NCI-H82 treated with DMSO at 0.1 percent for 48 hours (cell line): ENCODE results near the gene CXCL12.

Experiments
- DNase-seq: peaks from one replicate; lab custom pipeline; 2025; ENCODE audit not compliant: unreplicated experiment; lab: John Stamatoyannopoulos, UW

CXCL12 gene

DNA sequence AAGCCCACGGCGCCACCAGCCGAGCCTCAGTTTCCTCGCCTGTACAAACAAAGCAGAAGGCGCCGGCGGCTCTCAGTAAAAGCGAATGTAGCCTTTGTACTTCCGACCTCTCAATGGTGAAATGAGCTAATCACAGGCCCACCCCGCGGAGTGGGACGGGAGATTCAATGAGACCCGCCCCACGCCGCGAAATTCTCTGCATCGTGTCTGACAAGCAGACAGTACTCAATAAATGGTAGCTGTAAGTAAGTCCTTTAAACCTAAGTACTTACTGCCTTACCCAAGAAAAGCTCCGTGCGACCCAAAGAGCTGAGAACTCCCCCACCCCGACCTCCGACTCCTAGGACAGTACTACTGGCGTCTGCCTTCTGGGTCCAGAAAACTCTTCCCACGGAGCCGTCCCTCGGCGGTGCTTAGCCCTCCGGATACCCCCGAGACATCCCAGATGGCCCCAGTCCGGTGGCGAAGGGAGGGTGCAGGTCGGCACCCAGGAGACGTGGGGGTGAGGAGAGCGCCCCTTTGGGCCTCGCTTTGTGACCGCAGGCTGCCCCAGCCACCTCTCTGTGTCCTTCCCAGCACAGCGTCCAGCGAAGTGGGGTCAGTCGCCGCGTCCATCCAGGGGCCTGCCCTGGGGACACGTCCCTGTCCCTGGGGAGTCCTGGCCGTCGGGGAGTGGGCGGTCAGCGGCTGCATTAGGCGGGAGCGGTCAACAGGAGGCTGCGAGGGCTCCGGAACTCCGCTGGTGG, 972 bp upstream of the CXCL12 start:
- no peak for DNase-seq

DNA sequence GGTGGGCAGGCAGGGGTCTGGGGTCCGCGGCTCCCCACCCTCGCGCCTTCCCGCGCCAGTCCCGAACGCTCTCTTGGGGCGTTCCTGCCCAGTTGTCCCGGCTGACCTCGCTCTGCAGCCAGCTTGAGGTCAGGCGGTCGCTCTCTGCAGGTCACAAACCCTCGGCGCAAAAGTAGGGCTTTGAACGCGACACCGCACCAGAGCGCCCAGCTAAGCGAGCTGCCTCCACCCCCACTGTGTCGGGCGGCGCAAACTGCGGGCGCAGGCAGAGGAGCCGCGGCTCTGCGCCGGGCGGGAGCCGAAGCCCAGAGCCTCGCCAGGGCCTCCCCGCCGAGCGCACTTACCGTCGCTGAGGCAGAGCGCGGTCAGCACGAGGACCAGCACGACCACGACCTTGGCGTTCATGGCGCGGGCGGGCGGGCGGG, 284 bp downstream of the CXCL12 start:
- DNase-seq, result no peak

DNA sequence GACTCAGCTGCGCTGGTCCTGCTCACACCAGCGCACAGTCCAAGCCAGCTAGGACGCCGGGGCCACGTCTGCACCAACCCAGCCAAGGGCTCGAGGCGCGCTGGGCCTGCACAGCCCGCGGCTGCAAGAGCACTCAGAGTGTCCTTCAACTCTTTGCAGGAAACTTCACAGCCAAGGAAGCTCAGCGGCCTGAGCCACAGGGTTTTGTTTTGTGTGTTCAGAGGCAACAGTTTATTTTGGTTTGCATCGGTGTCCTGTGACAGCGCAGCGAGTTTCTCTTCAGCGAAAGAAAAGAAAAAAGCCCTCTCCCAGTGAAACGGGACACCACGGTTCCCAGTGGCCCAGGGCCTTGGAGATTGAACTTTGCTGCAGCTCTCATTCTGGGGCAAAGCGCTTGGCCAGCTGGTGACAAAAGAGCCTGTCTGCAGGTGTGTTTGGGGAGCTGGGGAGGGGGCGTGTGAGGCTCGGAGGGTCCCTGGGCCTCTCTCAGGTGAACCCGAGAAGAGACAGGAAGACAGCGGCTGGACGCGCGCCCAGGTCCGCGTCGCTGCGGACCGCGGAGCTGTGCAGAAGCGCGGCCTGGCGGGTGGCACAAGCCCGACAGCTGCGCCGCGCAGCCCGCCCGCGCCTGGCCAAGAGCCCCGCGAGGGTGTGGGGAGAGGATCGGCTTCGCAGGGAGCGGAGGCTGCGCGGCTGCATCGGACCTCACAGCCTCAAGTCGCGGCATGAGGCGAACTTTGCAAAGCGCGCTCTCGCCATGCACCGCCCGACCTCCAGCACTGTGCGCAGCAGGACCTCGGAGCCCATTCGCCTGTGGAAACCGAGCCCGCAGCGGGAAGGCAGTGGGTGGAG, 922 bp downstream of the CXCL12 start:
- no peak for DNase-seq

DNA sequence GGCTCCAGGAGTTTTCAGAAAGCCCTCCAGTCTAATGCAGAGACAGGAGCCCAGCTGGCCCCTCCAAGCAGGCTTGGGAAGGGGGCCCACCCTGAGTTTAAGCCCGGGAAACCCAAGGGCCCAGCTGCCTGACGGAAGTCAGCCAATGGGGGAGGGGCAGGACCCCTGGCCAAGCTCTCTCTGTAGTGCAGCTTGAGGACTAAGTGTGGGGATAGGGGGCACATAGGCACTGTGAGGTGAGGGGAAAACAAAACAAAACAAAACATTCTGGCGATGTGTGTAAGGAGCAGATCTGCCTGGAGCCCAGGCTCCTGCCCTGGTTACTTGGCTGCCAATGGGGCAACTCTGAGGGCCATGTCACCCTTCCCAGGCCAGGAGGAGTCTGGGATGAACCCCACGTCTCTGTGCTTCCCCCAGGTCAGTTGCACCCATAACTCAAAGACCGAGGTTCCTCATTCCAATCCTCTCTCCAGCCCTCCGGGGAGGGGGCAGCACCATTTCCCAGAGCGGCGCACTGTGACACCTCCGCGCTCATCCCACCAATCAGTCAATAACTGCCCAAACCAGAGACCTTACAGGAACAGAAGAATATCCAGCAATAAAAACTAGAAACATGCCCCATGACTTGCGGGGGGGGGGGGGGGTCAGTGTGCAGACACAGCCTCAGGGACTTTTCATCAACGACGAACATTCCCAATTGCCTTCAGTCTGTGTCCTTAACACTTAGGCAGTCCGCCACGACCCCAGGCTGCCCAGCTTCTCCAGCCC, 1.7 kb downstream of the CXCL12 start:
- DNase-seq, result no peak

DNA sequence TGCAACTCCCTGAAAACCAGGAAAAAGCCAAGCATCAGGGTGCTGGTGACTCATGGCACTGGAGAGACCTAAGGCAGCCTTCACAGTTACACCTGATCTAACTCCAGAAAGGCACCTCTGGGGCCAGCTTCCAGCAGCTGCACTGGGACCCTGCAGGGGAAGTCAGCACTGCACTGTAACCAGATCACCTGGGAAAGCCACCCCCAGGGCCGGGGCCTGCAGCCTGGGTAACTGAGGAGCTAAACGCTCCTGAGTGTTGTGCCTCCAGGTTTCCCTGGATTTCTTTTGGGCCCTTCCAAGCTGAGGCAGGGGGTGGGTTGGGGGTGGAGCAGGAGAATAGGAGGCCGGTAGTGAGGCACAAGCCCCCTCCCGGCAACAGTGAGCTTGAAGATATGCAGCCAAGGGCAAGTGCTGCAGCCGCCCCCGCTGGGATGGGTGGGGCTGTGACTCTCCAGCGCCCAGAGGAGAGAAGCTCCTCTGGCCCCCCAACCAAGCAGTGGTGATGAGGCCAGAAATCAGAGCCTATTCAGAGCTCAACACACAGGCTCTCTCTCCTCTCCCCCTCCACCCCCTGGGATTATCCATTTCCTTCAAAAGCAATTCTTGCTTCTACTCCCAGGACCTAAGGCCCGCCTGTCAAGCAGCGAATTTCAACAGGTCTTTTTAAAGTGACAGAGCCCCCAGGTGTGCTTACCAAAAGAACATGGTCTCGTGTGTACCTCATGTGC, 2.6 kb downstream of the CXCL12 start:
- no peak for DNase-seq

DNA sequence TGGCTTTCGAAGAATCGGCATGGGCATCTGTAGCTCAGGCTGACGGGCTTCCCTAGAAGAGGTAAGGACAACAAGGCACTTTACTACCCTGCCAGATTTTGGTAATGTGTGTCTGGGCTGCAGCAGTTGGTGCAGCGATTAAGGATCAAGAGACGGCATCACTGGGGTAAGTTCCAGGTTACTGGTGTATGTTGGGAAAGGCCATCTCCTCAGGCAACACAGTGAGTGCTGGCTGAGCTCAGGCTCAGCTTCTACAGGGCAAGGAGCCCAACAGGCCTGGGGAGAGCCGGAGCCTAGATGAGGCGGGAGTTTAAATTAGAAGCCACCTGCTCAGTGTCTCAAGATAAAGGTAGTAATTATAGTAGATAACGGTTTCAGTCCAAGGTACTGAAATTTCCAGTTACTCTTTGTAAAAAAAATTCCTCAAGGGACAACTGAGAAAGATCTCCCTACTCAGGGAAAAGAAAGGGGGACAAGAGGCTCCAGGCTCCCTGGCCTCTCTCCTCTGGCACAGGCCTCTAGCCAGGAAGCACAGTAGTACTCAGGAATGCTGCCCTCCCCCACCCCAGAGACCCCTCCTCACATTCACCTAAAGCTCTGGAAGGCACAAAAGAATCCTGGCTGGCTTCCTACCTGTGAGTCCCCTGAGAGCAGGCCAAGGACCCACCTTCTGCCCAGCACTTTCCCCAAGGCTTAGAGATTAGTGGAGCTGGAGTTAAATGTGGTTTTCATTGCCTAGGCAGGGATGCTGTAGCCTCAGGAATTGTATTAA, 3.9 kb downstream of the CXCL12 start:
- DNase-seq, result no peak

DNA sequence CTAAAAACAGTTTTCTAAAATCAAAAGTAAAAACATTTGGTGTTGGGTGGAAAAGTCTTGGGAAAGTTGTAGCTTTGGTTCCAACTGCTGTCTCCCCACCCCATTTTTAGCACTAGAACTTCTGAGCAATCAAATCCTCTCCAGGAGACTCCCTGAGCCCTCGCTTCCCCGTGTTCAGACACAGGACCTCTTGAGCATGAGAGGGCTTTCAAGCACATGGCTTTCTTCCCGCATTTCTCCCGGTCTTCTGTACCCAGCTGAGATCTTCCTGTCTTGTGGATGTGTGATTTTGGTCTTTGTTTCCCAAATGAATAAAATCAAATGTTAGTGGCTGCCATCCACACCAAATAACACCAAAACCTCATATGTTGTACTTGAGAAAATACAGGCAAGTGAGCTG, 5.0 kb downstream of the CXCL12 start:
- no peak for DNase-seq

DNA sequence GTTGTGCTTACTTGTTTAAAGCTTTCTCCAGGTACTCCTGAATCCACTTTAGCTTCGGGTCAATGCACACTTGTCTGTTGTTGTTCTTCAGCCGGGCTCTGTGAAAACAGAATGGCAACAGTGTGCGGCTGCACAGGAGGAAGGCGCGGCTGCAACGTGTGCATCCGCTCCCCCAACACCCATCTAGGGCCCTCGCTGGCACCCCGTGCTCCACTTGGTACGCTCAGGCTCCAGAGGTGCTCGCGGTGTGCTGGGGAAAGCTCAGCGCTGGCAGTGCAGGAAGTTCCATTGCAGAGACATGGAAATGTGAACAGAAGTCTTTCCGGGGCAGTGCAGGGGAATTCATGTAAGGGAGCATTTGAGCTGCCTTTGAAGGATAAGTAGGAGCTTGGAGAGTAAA, 6.3 kb downstream of the CXCL12 start:
- DNase-seq, result no peak

DNA sequence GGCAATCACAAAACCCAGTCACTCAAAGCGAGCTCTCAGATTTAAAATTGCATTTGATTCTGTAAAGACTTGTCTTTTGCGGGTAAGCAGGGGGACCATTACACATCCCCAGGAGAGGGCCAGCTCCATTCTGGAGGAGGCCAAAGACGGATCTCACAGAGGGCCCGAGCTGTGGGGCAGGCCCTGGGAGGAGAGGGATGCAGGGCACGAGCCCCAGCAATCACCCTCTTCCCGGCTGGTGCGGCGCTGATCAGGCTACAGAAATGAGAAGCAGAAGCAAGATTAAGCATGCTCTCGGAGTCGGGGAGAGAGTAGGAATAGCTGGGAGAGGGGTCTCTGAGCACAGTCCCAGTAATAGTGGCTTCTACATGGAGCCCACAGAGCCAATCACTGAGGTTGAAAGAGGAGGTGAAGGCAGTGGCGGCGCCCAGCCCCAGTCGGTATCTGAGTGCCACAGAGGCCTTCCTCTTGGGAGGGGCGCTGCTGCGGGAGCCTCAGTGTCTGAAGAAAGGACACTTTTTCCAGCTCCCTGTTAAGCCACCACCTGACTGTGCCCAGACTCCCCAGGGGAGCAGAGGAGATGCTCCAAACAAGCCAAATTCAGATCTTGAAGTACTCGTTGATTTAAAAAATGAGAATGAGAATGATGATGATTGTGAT, 7.1 kb downstream of the CXCL12 start:
- DNase-seq, result no peak

DNA sequence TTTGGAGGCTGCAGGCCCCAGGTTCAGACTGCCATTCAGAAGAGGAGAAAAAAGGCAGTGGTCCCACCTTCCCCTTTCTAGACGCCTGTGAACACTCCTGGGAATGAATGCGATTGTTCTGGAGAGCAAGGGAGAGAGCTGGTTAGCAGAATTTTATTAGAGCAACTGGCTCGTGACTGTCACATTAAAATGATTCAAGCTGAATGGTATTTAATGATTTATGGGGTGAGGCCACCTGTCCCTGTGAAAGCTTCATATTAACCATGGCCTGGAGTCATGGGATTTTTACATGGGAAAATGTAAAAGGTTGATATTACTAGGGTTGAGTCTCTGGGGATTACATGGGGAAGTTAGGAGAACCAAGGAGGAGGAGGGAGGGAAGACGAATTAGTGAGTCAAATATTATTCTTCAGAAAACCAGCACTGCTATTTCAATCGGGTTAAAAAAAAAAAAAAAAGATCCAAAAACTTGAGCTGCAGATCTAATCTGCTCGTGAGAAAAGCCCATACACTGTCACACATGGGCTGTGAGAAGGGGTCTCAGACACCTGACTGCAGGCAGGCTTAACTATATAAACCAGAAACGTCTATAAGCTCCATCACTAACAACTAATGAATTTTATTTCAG, 8.3 kb downstream of the CXCL12 start:
- no peak for DNase-seq

DNA sequence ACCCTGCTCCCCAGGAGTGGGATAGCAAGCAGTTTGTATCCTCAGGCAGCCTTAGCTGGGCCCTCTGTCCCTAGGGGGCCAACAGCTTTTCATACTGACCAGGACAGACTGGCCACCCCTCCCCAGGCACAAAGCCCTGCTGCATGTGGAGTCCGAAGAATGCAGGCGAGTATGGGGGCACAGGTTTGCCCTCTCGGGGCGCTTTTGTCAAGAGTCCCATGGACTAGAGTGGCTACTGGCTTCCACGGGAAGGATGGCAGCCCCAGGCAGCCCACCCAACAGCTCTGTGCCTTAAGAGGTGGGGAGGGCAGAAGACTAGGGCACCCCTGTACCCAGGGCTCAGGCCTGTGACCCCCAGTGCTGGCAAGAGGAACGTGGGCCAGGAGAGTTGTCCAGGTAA, 10.7 kb downstream of the CXCL12 start:
- no peak for DNase-seq

DNA sequence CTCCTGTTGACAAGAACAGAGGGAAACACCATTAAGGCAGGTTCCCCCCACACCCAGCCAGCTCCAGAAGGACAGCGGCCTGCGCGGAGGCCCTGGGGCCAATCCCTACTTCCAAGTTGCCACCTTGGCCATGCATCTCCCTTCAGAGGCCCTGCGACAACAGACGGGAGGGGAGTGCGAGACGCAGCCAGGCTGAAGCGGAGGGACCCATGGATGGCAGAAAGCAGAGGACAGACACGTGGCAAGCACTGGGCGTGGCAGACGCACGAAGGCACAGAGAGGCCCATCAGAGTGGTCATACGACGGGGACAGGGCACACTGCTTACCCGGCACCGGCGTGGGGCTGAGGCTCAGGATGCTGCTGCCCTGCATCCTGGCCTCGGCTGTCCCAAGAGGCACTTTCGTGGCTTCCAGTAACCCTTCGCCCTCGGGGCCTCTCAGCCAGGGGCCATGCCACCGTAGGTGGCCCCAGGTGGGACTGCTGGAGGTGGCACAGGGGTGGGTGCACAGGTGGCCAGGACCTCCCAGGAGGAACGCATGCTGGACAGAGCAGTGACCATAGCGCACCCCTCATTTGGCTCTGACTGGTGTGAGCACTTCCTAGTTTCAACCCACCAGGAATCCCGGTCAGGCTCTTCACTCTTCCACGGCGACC, 11.4 kb downstream of the CXCL12 start:
- no peak for DNase-seq

DNA sequence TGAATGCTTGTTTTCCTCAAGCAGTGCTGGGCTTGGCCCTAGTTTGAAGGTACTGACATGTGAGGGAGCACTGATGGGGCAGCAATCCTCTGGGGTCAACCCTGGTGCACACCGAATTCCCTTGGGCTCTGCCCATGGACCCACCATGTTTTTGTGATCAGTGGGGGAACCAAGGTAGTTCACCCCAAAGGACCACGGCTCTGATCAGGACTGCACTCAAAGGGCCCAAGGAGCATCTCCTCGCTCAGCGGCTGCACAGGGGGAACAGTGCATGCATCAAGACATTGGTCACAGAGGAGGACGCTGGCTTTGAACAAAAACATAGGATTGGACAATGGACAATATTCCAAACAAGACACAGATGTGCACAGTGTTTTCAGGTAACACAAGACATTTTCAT, 12.7 kb downstream of the CXCL12 start:
- no peak for DNase-seq

DNA sequence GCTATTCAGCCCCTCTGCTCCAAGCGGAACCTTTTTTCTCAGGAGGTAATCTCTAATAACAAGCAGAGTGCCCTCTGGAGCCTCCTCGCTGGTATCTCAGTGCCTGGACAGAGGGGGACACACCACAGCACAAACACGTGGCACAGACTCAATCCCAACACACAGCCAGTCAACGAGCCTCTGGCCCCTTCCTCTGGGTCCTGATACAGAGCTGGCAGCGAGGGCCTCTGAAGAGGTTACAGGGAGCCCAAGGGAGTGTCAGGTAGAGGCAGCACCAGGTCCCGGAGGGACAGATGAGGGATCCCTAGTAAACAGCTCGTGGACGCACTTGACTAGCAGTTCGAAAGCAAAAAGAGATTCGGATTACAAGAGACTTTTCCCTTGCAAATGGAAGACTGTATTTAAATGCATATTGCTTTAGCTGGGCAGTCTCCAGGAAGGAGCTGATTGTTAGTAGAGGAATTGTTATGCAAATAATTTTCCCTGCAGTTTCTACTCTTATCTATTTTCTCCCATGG, 14.1 kb downstream of the CXCL12 start:
- no peak for DNase-seq

DNA sequence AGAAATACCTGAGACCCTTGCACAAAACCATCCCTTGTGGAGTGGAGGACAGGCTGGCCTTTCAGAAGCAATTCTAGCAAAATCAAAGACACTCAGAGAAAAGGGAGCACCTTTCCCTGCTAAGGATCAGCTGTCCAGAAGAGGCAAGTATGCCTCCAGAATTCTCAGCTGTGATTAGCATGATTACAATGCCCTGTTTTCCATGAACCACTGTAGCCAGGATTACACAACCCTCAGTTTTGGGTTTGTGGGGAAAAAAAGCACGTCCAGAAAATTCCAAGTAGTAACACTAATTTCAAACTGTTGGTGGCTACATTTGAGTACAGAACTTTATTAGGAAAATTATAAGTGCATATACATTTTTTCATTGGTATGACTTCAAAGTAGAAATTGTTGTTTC, 15.0 kb downstream of the CXCL12 start:
- no peak for DNase-seq

DNA sequence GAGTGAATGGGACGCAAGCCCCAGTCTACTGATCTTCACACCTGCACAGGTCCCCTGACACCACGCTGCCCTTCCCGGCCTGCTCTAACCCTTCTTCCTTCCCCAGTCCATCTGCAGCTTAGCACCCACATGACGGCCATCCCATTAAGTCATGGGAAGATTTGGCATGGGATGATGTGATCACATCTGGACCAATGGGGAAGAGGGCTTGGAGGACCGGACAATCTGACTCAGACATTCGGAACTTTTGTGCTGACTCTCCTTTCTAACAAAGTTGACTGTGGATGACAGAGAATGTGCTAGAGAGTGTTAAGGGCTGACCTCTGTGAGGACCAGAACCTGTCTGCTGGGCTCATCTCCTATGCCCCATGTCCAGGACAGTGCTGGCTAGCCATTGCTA, 15.6 kb downstream of the CXCL12 start:
- no peak for DNase-seq

DNA sequence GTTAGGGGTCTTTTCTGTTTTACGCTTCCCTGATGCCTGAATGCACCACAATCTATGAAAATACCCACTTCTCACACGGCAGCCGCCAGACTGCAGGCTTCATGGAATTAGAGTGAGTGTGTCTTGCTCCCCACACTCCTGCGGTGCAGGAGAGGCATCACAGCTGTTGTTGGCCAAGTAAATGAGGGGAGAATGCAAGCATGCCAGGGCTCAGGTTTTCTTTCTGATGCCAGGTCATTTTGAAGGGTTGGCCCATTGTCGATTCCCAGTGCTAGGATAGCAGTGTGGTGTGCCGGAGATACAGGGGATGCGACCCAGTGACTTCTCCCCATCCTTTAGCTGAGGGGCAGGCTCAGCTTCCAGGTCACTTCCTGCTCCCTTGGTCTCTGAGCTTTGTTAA, 16.3 kb downstream of the CXCL12 start:
- no peak for DNase-seq

DNA sequence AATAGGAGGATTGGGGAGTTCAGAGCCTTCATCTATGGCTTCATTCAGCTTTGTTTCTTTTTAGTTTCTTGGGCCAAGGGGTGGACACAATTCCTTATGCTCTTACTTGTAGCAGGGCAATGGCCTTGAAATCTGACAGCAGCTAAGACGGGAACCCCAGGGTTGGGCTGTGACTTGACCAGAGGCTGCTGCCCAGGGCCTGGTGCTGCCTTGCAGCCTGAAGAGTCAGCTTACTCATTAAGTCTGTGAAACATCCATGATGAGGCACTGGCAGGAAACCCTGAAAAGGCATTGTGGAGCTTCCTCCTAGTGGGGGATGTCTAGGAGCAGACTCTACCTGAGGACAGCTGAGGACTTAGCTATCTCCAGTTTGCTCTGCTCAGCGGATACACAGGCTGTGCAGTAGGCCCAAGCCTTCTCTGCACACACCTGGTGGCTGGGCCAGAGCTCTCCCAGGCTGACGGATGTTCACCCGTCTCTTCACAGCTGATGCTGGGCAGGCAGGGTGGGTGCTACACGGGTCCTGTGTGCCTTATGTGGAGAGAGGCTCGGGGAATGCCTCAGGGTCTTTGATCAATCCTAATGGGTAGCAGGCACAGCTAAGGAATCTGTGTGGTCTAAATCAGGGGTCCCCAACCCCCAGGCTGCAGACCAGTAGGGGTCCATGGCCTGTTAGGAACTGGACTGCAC, 17.8 kb downstream of the CXCL12 start:
- DNase-seq, result no peak
